Measurements from ENCODE around the gene MAMDC4. TPM values are rescaled to one million over a fixed set of nuclear protein-coding genes. Genes with fewer than 3 reads are reported as not detected.

The MAMDC4 gene
- total RNA-seq, 1 donor from 2014 or later: 1.6 TPM

GRCh38 chr9:136848393-136849037 lies 3.6 kb upstream of the MAMDC4 start:
- no peak for DNase-seq (ENCODE audit: low spot score)

- DNase-seq (ENCODE audit: low spot score): peak; percentile 100
Observed at GRCh38 chr9:136849038-136849959, 2.8 kb upstream of the MAMDC4 start, which contains the start of gene PHPT1. Gene PHPT1, plus strand, starts transcription at chr9:136849409. Its CDS starts 22 bp downstream, at chr9:136849431.

- no peak for DNase-seq (ENCODE audit: low spot score)
Observed at GRCh38 chr9:136849960-136850865, 1.9 kb upstream of the MAMDC4 start.

- no peak for DNase-seq (ENCODE audit: low spot score)
Observed at GRCh38 chr9:136850866-136851775, 1.0 kb upstream of the MAMDC4 start.

- no peak for DNase-seq (ENCODE audit: low spot score)
Observed at GRCh38 chr9:136852664-136853595, 784 bp downstream of the MAMDC4 start.

- DNase-seq (ENCODE audit: low spot score): no peak
Observed at GRCh38 chr9:136853596-136854112, 1.5 kb downstream of the MAMDC4 start.

- no peak for DNase-seq (ENCODE audit: low spot score)
Observed at GRCh38 chr9:136854113-136854841, 2.1 kb downstream of the MAMDC4 start.

GRCh38 chr9:136854842-136855460 lies 2.8 kb downstream of the MAMDC4 start:
- no peak for DNase-seq (ENCODE audit: low spot score)

GRCh38 chr9:136855461-136856078 lies 3.4 kb downstream of the MAMDC4 start:
- DNase-seq (ENCODE audit: low spot score): no peak

GRCh38 chr9:136856079-136856476 lies 3.9 kb downstream of the MAMDC4 start:
- DNase-seq (ENCODE audit: low spot score): no peak

- no peak for DNase-seq (ENCODE audit: low spot score)
Observed at GRCh38 chr9:136856541-136857141, 4.5 kb downstream of the MAMDC4 start.

- no peak for DNase-seq (ENCODE audit: low spot score)
Observed at GRCh38 chr9:136857166-136857565, 5.0 kb downstream of the MAMDC4 start.

- DNase-seq (ENCODE audit: low spot score): no peak
Observed at GRCh38 chr9:136857581-136858412, 5.7 kb downstream of the MAMDC4 start.

- DNase-seq (ENCODE audit: low spot score): no peak
Observed at GRCh38 chr9:136858452-136858843, 6.3 kb downstream of the MAMDC4 start.

GRCh38 chr9:136858844-136859757 lies 7.0 kb downstream of the MAMDC4 start:
- no peak for DNase-seq (ENCODE audit: low spot score)

All from mesenteric fat pad (tissue), 1 donor.